Caco-2 (cell line): ENCODE results near the gene GNS. TPM values are rescaled to one million over a fixed set of nuclear protein-coding genes. Genes with fewer than 3 reads are reported as not detected.
A peak's percentile ranks its signal among the peaks of the same experiment; 100 is the strongest.

Experiments used
- BruUV-seq: library from RNA; stranded (reverse); fragments of 400-500 nt; replicated peaks from 2 replicates; lab custom pipeline; 2021; lab: Mats Ljungman, UMichigan
- CTCF ChIA-PET: fragments of 300-600 bp; sonication (Branson Sonifier 250); formaldehyde crosslinking; loops from one replicate; lab custom pipeline; 2022; ENCODE audit warnings: antibody characterized with exemption; lab: Charles Lee
- POLR2A ChIA-PET: fragments of 300-600 bp; sonication (Branson Sonifier 250); formaldehyde crosslinking; loops from one replicate; lab custom pipeline; 2022; ENCODE audit warnings: antibody characterized with exemption; lab: Charles Lee
- DNase-seq, 2 experiments: peaks; one replicate each; pipeline versions ENCODE4 v3.0.0 to v3.0.0-alpha.2; 2020 to 2022
- H3K27me3 ChIP-seq: replicated peaks from 2 replicates; pipeline ENCODE4 v1.6.0; 2011; ENCODE audit warnings: low read length; ENCODE audit not compliant: control insufficient read depth, insufficient read depth
- H3K36me3 ChIP-seq: 2 replicates; pipeline ENCODE4 v1.5.1; 2011; ENCODE audit warnings: low read length; ENCODE audit not compliant: control insufficient read depth, insufficient read depth
- H3K4me1 ChIP-seq: fragments of 250-450 bp; sonication (Bioruptor Pico); 2 replicates; pipeline ENCODE4 v1.5.1; 2020; ENCODE audit warnings: mild to moderate bottlenecking
- H3K4me3 ChIP-seq: 2 replicates; pipeline ENCODE4 v1.5.1; 2011; ENCODE audit warnings: low read depth, mild to moderate bottlenecking, control low read depth, low read length
- H3K9me3 ChIP-seq: fragments of 250-450 bp; sonication (Bioruptor Pico); 2 replicates; pipeline ENCODE4 v1.5.1; 2020; ENCODE audit warnings: mild to moderate bottlenecking, moderate library complexity
- H3K27ac Mint-ChIP-seq: one replicate; pipeline ENCODE4 v1.8.0; 2022; ENCODE audit warnings: mixed read lengths; ENCODE audit not compliant: unreplicated experiment
- H3K27me3 Mint-ChIP-seq: one replicate; pipeline ENCODE4 v1.8.0; 2022; ENCODE audit warnings: mixed read lengths; ENCODE audit not compliant: insufficient read depth, unreplicated experiment
- H3K36me3 Mint-ChIP-seq: one replicate; pipeline ENCODE4 v1.8.0; 2022; ENCODE audit warnings: mild to moderate bottlenecking, mixed read lengths; ENCODE audit not compliant: insufficient read depth, unreplicated experiment
- H3K4me1 Mint-ChIP-seq: one replicate; pipeline ENCODE4 v1.8.0; 2022; ENCODE audit warnings: low read depth, mixed read lengths; ENCODE audit not compliant: unreplicated experiment
- H3K4me3 Mint-ChIP-seq: one replicate; pipeline ENCODE4 v1.8.0; 2022; ENCODE audit warnings: mild to moderate bottlenecking, moderate library complexity, mixed read lengths; ENCODE audit not compliant: unreplicated experiment
- H3K9me3 Mint-ChIP-seq: one replicate; pipeline ENCODE4 v1.8.0; 2022; ENCODE audit warnings: mixed read lengths; ENCODE audit not compliant: unreplicated experiment
- intact Hi-C: fragments of 100-400 bp; cut with micrococcal nuclease; formaldehyde crosslinking; loops from one replicate; pipeline ENCODE4 v1.10.0; 2022; ENCODE audit not compliant: unreplicated experiment
- total RNA-seq: library from RNA; stranded (reverse); gene quantifications from 2 replicates; pipeline ENCODE4 v1.2.3, GENCODE V29; 2022
- TF ChIP-seq, protein P1 (sequence below), 2 experiments: fragments of 200-600 bp in 1 of 2; IDR thresholded peaks; 1 replicate in 1 of 2; 2 replicates in 1 of 2; pipeline versions ENCODE4 v1.5.1 to v1.8.0; 2011 to 2022; ENCODE audit warnings: antibody characterized with exemption in 1 of 2, control low read depth in 1 of 2, inconsistent platforms in 1 of 2, low read depth in 1 of 2, low read length in 1 of 2, mild to moderate bottlenecking in 1 of 2, moderate library complexity in 1 of 2; ENCODE audit not compliant: insufficient read depth in 1 of 2, severe bottlenecking in 1 of 2, unreplicated experiment in 1 of 2

GNS gene
- total RNA-seq, 1 experiment from 2014 or later = 75.1 TPM

GRCh38 chr12:64797156-64797555 is 38.0 kb upstream of the GNS start:
- H3K4me1 Mint-ChIP-seq = peaks cover 49% of the 10 kb centered on the region
- Histone ChIP-seq H3K4me1 (peaks cover 46% of the 10 kb centered on the region), H3K36me3 (no peaks in the 10 kb centered on the region), H3K9me3 (no peaks in the 10 kb centered on the region), H3K4me3 (no peak overlapping the region), H3K27me3 (no peaks in the 10 kb centered on the region)
- no TSS peak for BruUV-seq
- H3K36me3 Mint-ChIP-seq = no peaks in the 10 kb centered on the region
- H3K4me3 Mint-ChIP-seq = no peak overlapping the region
- intact Hi-C loops = loop anchor here (2.0 to 5.0 kb wide), 2 partner anchors 40 to 326 kb away; no protein-coding TSS in a partner anchor
- TF ChIP-seq, protein P1, sequence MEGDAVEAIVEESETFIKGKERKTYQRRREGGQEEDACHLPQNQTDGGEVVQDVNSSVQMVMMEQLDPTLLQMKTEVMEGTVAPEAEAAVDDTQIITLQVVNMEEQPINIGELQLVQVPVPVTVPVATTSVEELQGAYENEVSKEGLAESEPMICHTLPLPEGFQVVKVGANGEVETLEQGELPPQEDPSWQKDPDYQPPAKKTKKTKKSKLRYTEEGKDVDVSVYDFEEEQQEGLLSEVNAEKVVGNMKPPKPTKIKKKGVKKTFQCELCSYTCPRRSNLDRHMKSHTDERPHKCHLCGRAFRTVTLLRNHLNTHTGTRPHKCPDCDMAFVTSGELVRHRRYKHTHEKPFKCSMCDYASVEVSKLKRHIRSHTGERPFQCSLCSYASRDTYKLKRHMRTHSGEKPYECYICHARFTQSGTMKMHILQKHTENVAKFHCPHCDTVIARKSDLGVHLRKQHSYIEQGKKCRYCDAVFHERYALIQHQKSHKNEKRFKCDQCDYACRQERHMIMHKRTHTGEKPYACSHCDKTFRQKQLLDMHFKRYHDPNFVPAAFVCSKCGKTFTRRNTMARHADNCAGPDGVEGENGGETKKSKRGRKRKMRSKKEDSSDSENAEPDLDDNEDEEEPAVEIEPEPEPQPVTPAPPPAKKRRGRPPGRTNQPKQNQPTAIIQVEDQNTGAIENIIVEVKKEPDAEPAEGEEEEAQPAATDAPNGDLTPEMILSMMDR (IDR thresholded peaks at IDR 0.05; ENCODE audit: insufficient read depth in 1 of 2, low read depth in 1 of 2, low read length in 1 of 2, severe bottlenecking in 1 of 2, unreplicated experiment in 1 of 2) = no peak
- no peaks in the 10 kb centered on the region for H3K9me3 Mint-ChIP-seq
- peak overlapping the region; percentile 24 for H3K27ac Mint-ChIP-seq
- no peak for DNase-seq
- ChIA-PET POLR2A (interaction anchor here (1.8 kb wide), 1 partner anchor 17 kb away, joined by 8 read pairs; no protein-coding TSS in a partner anchor), CTCF (interaction anchor here (0.7 to 1.8 kb wide), 3 partner anchors 86 to 506 kb away, joined by 5 to 18 read pairs (median 9); no protein-coding TSS in a partner anchor)
- no peaks in the 10 kb centered on the region for H3K27me3 Mint-ChIP-seq

- Histone ChIP-seq H3K27me3 (no peaks in the 10 kb centered on the region), H3K4me3 (no peak overlapping the region), H3K9me3 (no peaks in the 10 kb centered on the region), H3K4me1 (peaks cover 39% of the 10 kb centered on the region), H3K36me3 (no peaks in the 10 kb centered on the region)
- H3K27me3 Mint-ChIP-seq = no peaks in the 10 kb centered on the region
- ChIA-PET POLR2A (interaction anchor here (0.6 to 1.8 kb wide), 3 partner anchors 16 to 373 kb away, joined by 3 to 8 read pairs (median 3); partner anchors contain the start of gene LEMD3), CTCF (interaction anchor here (0.6 to 1.8 kb wide), 10 partner anchors 14 to 310 kb away, joined by 3 to 19 read pairs (median 4); no protein-coding TSS in a partner anchor)
- BruUV-seq = no TSS peak
- H3K4me1 Mint-ChIP-seq = peaks cover 45% of the 10 kb centered on the region
- no peaks in the 10 kb centered on the region for H3K36me3 Mint-ChIP-seq
- no peak overlapping the region for H3K27ac Mint-ChIP-seq
- H3K9me3 Mint-ChIP-seq = no peaks in the 10 kb centered on the region
- DNase-seq = peak; percentile 76 to 85
- no peak overlapping the region for H3K4me3 Mint-ChIP-seq
- TF ChIP-seq, protein P1 (IDR thresholded peaks at IDR 0.05; ENCODE audit: insufficient read depth in 1 of 2, low read depth in 1 of 2, low read length in 1 of 2, severe bottlenecking in 1 of 2, unreplicated experiment in 1 of 2) = peak; percentile 62 to 76
- intact Hi-C loops = loop anchor here (1.0 to 5.0 kb wide), 3 partner anchors 41 to 326 kb away; no protein-coding TSS in a partner anchor
Observed at GRCh38 chr12:64796205-64796845, 37.1 kb upstream of the GNS start.

GRCh38 chr12:64794305-64794704 is 35.1 kb upstream of the GNS start:
- no peaks in the 10 kb centered on the region for H3K9me3 Mint-ChIP-seq
- H3K4me3 Mint-ChIP-seq = no peak overlapping the region
- H3K4me3 ChIP-seq = no peak overlapping the region
- no peaks in the 10 kb centered on the region for H3K27me3 Mint-ChIP-seq
- H3K4me1 Mint-ChIP-seq = peaks cover 34% of the 10 kb centered on the region
- no peaks in the 10 kb centered on the region for H3K36me3 ChIP-seq
- H3K4me1 ChIP-seq = peaks cover 37% of the 10 kb centered on the region
- intact Hi-C loops = no loop called here
- H3K27me3 ChIP-seq = no peaks in the 10 kb centered on the region
- DNase-seq = no peak
- CTCF ChIA-PET = interaction anchor here (0.5 to 0.6 kb wide), 2 partner anchors 28 to 159 kb away, joined by 4 to 7 read pairs; no protein-coding TSS in a partner anchor
- H3K9me3 ChIP-seq = no peaks in the 10 kb centered on the region
- TF ChIP-seq, protein P1 (IDR thresholded peaks at IDR 0.05; ENCODE audit: insufficient read depth in 1 of 2, low read depth in 1 of 2, low read length in 1 of 2, severe bottlenecking in 1 of 2, unreplicated experiment in 1 of 2) = no peak
- POLR2A ChIA-PET = no interaction called here
- no TSS peak for BruUV-seq
- no peaks in the 10 kb centered on the region for H3K36me3 Mint-ChIP-seq
- peak overlapping the region; percentile 5 for H3K27ac Mint-ChIP-seq
